Measurements from ENCODE around the gene KEAP1. TPM values are rescaled to one million over a fixed set of nuclear protein-coding genes. Genes with fewer than 3 reads are reported as not detected.
"Not testable (repeated sequence)": the region's sequence is repeated elsewhere in the genome, so short reads cannot be mapped to it uniquely, and the experiment has no call there.

Gene KEAP1
- total RNA-seq, 1 donor from 2014 or later: 74.5 TPM

DNA sequence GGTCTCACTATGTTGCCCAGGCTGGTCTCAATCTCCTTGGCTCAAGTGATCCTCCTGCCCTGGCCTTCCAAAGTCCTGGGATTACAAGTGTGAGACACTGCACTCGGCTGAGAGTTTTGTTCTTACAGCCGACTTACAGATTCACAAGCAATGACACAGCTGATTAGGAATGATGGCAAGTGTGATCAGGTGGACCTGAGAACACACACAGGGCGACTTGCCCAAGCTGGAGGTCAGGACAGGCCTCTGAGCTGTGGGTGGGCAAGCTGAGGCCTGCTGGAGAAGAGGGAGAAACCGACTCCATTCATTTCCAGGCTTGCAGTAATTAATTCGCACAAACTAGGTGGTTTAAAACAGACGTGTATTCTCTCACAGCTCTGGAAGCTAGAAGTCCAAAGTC, 32.5 kb upstream of the KEAP1 start:
- H3K27ac ChIP-seq (replicated peaks): no peak overlapping the region
- no peaks in the 10 kb centered on the region for H3K36me3 ChIP-seq
- peaks cover 12% of the 10 kb centered on the region for H3K27me3 ChIP-seq (ENCODE audit: low read depth)
- H3K4me3 ChIP-seq: no peak overlapping the region
- DNase-seq: no peak
- H3K4me1 ChIP-seq: peaks cover 2% of the 10 kb centered on the region
- TF ChIP-seq, protein P1, sequence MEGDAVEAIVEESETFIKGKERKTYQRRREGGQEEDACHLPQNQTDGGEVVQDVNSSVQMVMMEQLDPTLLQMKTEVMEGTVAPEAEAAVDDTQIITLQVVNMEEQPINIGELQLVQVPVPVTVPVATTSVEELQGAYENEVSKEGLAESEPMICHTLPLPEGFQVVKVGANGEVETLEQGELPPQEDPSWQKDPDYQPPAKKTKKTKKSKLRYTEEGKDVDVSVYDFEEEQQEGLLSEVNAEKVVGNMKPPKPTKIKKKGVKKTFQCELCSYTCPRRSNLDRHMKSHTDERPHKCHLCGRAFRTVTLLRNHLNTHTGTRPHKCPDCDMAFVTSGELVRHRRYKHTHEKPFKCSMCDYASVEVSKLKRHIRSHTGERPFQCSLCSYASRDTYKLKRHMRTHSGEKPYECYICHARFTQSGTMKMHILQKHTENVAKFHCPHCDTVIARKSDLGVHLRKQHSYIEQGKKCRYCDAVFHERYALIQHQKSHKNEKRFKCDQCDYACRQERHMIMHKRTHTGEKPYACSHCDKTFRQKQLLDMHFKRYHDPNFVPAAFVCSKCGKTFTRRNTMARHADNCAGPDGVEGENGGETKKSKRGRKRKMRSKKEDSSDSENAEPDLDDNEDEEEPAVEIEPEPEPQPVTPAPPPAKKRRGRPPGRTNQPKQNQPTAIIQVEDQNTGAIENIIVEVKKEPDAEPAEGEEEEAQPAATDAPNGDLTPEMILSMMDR (IDR thresholded peaks at IDR 0.05; ENCODE audit: borderline replicate concordance): no peak
- intact Hi-C loops (cut with micrococcal nuclease): no loop called here
- H3K9me3 ChIP-seq (replicated peaks): no peaks in the 10 kb centered on the region

- H3K27me3 ChIP-seq (ENCODE audit: low read depth): peaks cover 7% of the 10 kb centered on the region
- DNase-seq: no peak
- peak overlapping the region; percentile 76 for H3K27ac ChIP-seq (replicated peaks)
- peaks cover 2% of the 10 kb centered on the region for H3K4me1 ChIP-seq
- no peak overlapping the region for H3K4me3 ChIP-seq
- H3K9me3 ChIP-seq (replicated peaks): no peaks in the 10 kb centered on the region
- TF ChIP-seq, protein P1 (IDR thresholded peaks at IDR 0.05; ENCODE audit: borderline replicate concordance): no peak
- intact Hi-C loops (cut with micrococcal nuclease): no loop called here
- H3K36me3 ChIP-seq: no peaks in the 10 kb centered on the region
Measured at GRCh38 chr19:10533646-10534386, 30.7 kb upstream of the KEAP1 start.

GRCh38 chr19:10532457-10532856, 29.3 kb upstream of the KEAP1 start:
- no peak overlapping the region for H3K4me3 ChIP-seq
- H3K4me1 ChIP-seq: peaks cover 2% of the 10 kb centered on the region
- intact Hi-C loops (cut with micrococcal nuclease): no loop called here
- no peaks in the 10 kb centered on the region for H3K9me3 ChIP-seq (replicated peaks)
- H3K27me3 ChIP-seq (ENCODE audit: low read depth): peaks cover 7% of the 10 kb centered on the region
- no peaks in the 10 kb centered on the region for H3K36me3 ChIP-seq
- DNase-seq: no peak
- TF ChIP-seq, protein P1 (IDR thresholded peaks at IDR 0.05; ENCODE audit: borderline replicate concordance): no peak
- H3K27ac ChIP-seq (replicated peaks): peak overlapping the region; percentile 76

DNA sequence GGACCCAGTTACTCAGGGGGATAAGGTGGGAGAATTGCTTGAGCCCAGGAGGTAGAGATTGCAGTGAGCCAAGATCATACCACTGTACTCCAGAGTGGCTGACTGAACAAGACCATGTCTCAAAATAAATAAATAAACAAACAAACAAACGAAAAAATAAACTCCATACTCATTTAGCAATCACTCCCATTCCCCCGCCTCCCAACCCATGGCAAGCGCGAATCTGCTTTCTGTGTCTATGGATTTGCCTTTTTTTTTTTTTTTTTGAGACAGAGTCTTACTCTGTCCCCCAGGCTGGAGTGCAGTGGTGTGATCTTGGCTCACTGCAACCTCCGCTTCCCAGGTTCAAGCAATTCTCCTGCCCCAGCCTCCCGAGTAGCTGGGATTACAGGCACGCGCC, 23.7 kb upstream of the KEAP1 start:
- H3K36me3 ChIP-seq; H3K4me3 ChIP-seq; intact Hi-C loops (cut with micrococcal nuclease); H3K9me3 ChIP-seq (replicated peaks); H3K27ac ChIP-seq (replicated peaks); DNase-seq; H3K27me3 ChIP-seq (ENCODE audit: low read depth); H3K4me1 ChIP-seq: not testable (repeated sequence)

GRCh38 chr19:10525636-10526035, 22.5 kb upstream of the KEAP1 start:
- DNase-seq: no peak
- Histone ChIP-seq H3K27ac (replicated peaks) (no peak overlapping the region), H3K36me3 (no peaks in the 10 kb centered on the region), H3K27me3 (ENCODE audit: low read depth) (peaks cover 22% of the 10 kb centered on the region), H3K9me3 (replicated peaks) (no peaks in the 10 kb centered on the region), H3K4me3 (no peak overlapping the region), H3K4me1 (no peaks in the 10 kb centered on the region)
- TF ChIP-seq, protein P1 (IDR thresholded peaks at IDR 0.05; ENCODE audit: borderline replicate concordance): no peak
- intact Hi-C loops (cut with micrococcal nuclease): no loop called here

DNA sequence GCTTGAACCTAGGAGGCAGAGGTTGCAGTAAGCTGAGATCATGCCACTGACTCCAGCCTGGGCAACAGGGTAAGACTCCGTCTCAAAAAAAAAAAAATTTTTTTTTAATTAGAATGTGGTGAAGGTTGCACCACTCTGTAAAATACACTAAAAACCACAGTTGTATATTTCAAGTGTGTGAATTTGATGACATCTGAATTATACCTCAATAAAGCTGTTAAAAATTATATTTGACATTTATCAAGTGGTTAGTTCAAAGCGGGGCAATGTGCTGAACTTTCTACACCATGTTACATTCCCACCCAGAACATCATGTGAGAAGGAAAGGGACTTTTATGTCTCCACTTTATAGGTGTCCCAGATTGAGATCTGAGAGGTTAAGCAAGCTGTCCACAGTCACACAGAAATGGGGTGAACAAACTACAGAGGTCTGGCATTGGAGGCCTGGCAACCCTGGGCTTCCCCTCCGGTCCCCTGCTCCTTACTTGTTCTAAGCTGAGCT, 20.0 kb upstream of the KEAP1 start:
- no peak for DNase-seq
- peaks cover 46% of the 10 kb centered on the region for H3K27me3 ChIP-seq (ENCODE audit: low read depth)
- H3K27ac ChIP-seq (replicated peaks): no peak overlapping the region
- TF ChIP-seq, protein P1 (IDR thresholded peaks at IDR 0.05; ENCODE audit: borderline replicate concordance): no peak
- intact Hi-C loops (cut with micrococcal nuclease): no loop called here
- no peak overlapping the region for H3K4me3 ChIP-seq
- H3K4me1 ChIP-seq: peaks cover 8% of the 10 kb centered on the region
- H3K9me3 ChIP-seq (replicated peaks): no peaks in the 10 kb centered on the region
- no peaks in the 10 kb centered on the region for H3K36me3 ChIP-seq
